SU-DHL-6 (cell line): ENCODE data around the gene ANG.

Experiments used
- CTCF ChIP-seq: fragments of 200-600 bp; sonication (generic); IDR thresholded peaks from one replicate; pipeline ENCODE4 v1.5.1; 2017; ENCODE audit warnings: antibody characterized with exemption, mild to moderate bottlenecking, low read length, moderate library complexity; ENCODE audit not compliant: insufficient read depth, poor library complexity, severe bottlenecking
- EZH2phosphoT487 ChIP-seq: fragments of 200-600 bp; sonication (generic), shearing (Covaris generic); conservative IDR thresholded peaks from 2 replicates; pipeline ENCODE4 v1.6.1; 2018; ENCODE audit warnings: mild to moderate bottlenecking, antibody characterized with exemption, low read length, moderate library complexity, mixed read lengths

- TF ChIP-seq CTCF, result no peak
- TF ChIP-seq EZH2phosphoT487, result no peak
Observed at GRCh38 chr14:20656274-20656673, 32.3 kb upstream of the ANG start.
